GM12878 (cell line): Measurements from ENCODE around the gene HSD17B14. TPM values are rescaled to one million over a fixed set of nuclear protein-coding genes. Genes with fewer than 3 reads are reported as not detected.

ENCODE experiments used
- ATAC-seq: fragments of 200-7000 bp; cut with Tn5 transposase; 3 replicates; pipeline ENCODE4 v1.9.1; 2020; ENCODE audit warnings: mild to moderate bottlenecking, moderate library complexity
- BruUV-seq: library from RNA; stranded (reverse); fragments of 400-500 nt; replicated peaks from 2 replicates; lab custom pipeline; 2021; lab: Mats Ljungman, UMichigan
- CTCF ChIA-PET: fragments of 300-600 bp; sonication (Branson Sonifier 250); formaldehyde crosslinking; extraction: SDS; loops from one replicate; lab custom pipeline; 2021; ENCODE audit warnings: inconsistent platforms; lab: Yijun Ruan, JAX
- POLR2A ChIA-PET: fragments of 350-600 bp; formaldehyde crosslinking; extraction: SDS; loops from one replicate; lab custom pipeline; 2021; ENCODE audit warnings: inconsistent platforms; lab: Charles Lee
- RAD21 ChIA-PET: fragments of 300-600 bp; sonication (Branson Sonifier 250); formaldehyde crosslinking; loops from one replicate; lab custom pipeline; 2023; ENCODE audit warnings: antibody characterized with exemption; ENCODE audit not compliant: unreplicated experiment; lab: Charles Lee
- SMC1A ChIA-PET: fragments of 300-600 bp; sonication (Branson Sonifier 250); formaldehyde crosslinking; loops from one replicate; lab custom pipeline; 2023; ENCODE audit not compliant: unreplicated experiment, uncharacterized antibody; lab: Charles Lee
- DNase-seq: peaks from one replicate; pipeline ENCODE4 v3.0.0-alpha.2; 2011; ENCODE audit warnings: low read depth, low spot score
- FAIRE-seq: peaks from 3 replicates; lab custom pipeline; 2011; peaks lifted over from hg19 to GRCh38; lab: Jason Lieb, UNC
- H2AFZ ChIP-seq: 2 replicates; pipeline ENCODE4 v1.6.0; 2011; ENCODE audit warnings: low read depth, low read length, control low read depth; ENCODE audit not compliant: control insufficient read depth
- H3K27ac ChIP-seq: 2 replicates; pipeline ENCODE4 v1.5.1; 2011; ENCODE audit warnings: control low read depth; ENCODE audit not compliant: control insufficient read depth, insufficient read depth
- H3K27me3 ChIP-seq, 2 experiments: replicated peaks in 1 of 2; 2 replicates each; pipeline versions ENCODE4 v1.6.0 to v1.6.1; 2011; ENCODE audit warnings: low read length in 1 of 2; ENCODE audit not compliant: control insufficient read depth in 2 of 2, insufficient read depth in 2 of 2
- H3K36me3 ChIP-seq, 2 experiments: 2 replicates each; pipeline ENCODE4 v1.5.1; 2011; ENCODE audit warnings: low read length in 1 of 2; ENCODE audit not compliant: control insufficient read depth in 2 of 2, insufficient read depth in 2 of 2
- H3K4me1 ChIP-seq: 2 replicates; pipeline ENCODE4 v1.6.1; 2011; ENCODE audit warnings: mild to moderate bottlenecking, low read length, moderate library complexity, mixed read lengths; ENCODE audit not compliant: control insufficient read depth, insufficient read depth
- H3K4me2 ChIP-seq: 2 replicates; pipeline ENCODE4 v1.6.0; 2011; ENCODE audit warnings: control low read depth; ENCODE audit not compliant: control insufficient read depth, insufficient read depth
- H3K4me3 ChIP-seq: fragments of 200-600 bp; sonication (generic); 2 replicates; pipeline ENCODE4 v1.5.1; 2016
- H3K79me2 ChIP-seq: 2 replicates; pipeline ENCODE4 v1.6.0; 2011; ENCODE audit warnings: low read length; ENCODE audit not compliant: control insufficient read depth, insufficient read depth
- H3K9ac ChIP-seq: 2 replicates; pipeline ENCODE4 v1.8.0; 2011; ENCODE audit warnings: low read length, control low read depth, mixed read lengths; ENCODE audit not compliant: control insufficient read depth, insufficient read depth
- H3K9me3 ChIP-seq: replicated peaks from 3 replicates; pipeline ENCODE4 v1.5.1; 2011; ENCODE audit warnings: mild to moderate bottlenecking, low read length; ENCODE audit not compliant: control insufficient read depth, insufficient read depth
- H4K20me1 ChIP-seq: 2 replicates; pipeline ENCODE4 v1.6.0; 2011; ENCODE audit not compliant: control insufficient read depth, insufficient read depth
- CEBPZ ChIP-seq: fragments of 150-350 bp; IDR thresholded peaks from 2 replicates; pipeline ENCODE4 v1.6.1; 2016; ENCODE audit warnings: low read depth, low read length
- CUX1 ChIP-seq: IDR thresholded peaks from 2 replicates; pipeline ENCODE4 v1.6.1; 2012; ENCODE audit warnings: improper control_type of control experiment, low read depth, low read length; ENCODE audit not compliant: insufficient replicate concordance
- DPF2 ChIP-seq: fragments of 450-650 bp; IDR thresholded peaks from 2 replicates; pipeline ENCODE4 v1.6.1; 2017; ENCODE audit warnings: mild to moderate bottlenecking
- IKZF2 ChIP-seq, 2 experiments: fragments of 450-650 bp; IDR thresholded peaks; 2 replicates each; pipeline ENCODE4 v1.6.1; 2017; ENCODE audit warnings: mild to moderate bottlenecking in 2 of 2, moderate library complexity in 2 of 2
- IRF4 ChIP-seq: IDR thresholded peaks from 2 replicates; pipeline ENCODE4 v1.6.1; 2011; ENCODE audit warnings: low read depth, low read length
- REST ChIP-seq: IDR thresholded peaks from 2 replicates; pipeline ENCODE4 v1.6.1; 2012; ENCODE audit warnings: mild to moderate bottlenecking, low read depth, low read length
- TCF3 ChIP-seq: IDR thresholded peaks from 2 replicates; pipeline ENCODE4 v1.6.1; 2012; ENCODE audit warnings: low read depth, mild to moderate bottlenecking, low read length, borderline replicate concordance; ENCODE audit not compliant: insufficient read depth
- TCF7 ChIP-seq: IDR thresholded peaks from 2 replicates; pipeline ENCODE4 v1.6.1; 2014; ENCODE audit warnings: antibody characterized with exemption, borderline replicate concordance
- ZNF274 ChIP-seq: IDR thresholded peaks from one replicate; pipeline ENCODE4 v1.8.0; 2011; ENCODE audit not compliant: insufficient read length, insufficient read depth
- WGBS: methylation state at CpG from one replicate; pipeline ENCODE4 v1.1.6; 2016; ENCODE audit warnings: low lambda C conversion rate; ENCODE audit not compliant: insufficient replicate concordance, insufficient coverage; ENCODE audit errors: missing lambda C conversion rate; 5-methylcytosine and 5-hydroxymethylcytosine counted together
- in situ Hi-C: fragments of 300-500 bp; cut with MboI; formaldehyde crosslinking; loops from 9 replicates; pipeline ENCODE4 v1.14.3; 2018; ENCODE audit warnings: mixed read lengths
- intact Hi-C: fragments of 100-400 bp; cut with micrococcal nuclease; formaldehyde crosslinking; loops from one replicate; pipeline ENCODE4 v1.14.2; 2022; ENCODE audit not compliant: unreplicated experiment
- polyA plus RNA-seq, 11 experiments: library from polyadenylated mRNA; depleted of rRNA in 4 of 11; unstranded in 6 of 11; stranded (reverse) in 5 of 11; fragments of >200 nt; fragmentation: Nextera tagmentation in 4 of 11; fragmentation: Illumina TruSeq in 1 of 11; extraction: Ambion mirVana in 4 of 11; extraction: Trizol in 1 of 11; gene quantifications; 1 replicate in 1 of 11; 2 replicates in 10 of 11; pipeline versions ENCODE4 v1.2.1 to v1.2.3, GENCODE V29; 2011 to 2016; ENCODE audit warnings: inconsistent platforms in 2 of 11, missing spikeins in 2 of 11, low read depth in 1 of 11
- total RNA-seq, 4 experiments: library from RNA; depleted of rRNA in 3 of 4; stranded (reverse); fragments of >200 nt in 3 of 4; fragmentation: Illumina TruSeq in 1 of 4; extraction: Trizol in 1 of 4; gene quantifications; 2 replicates each; pipeline versions ENCODE4 v1.2.1 to v1.2.3, GENCODE V29; 2013 to 2021

Gene HSD17B14
- total and polyA plus RNA-seq, 10 of the 15 experiments (the other 5 are each of a cell fraction or from before 2014, with no cell fraction given), result 0.21 to 4.1 (median 0.61) TPM

GRCh38 chr19:48770266-48770665 is 66.0 kb downstream of the HSD17B14 start (continued):
- TF ChIP-seq DPF2, result no peak
- no peak for TF ChIP-seq ZNF274
- no peak for TF ChIP-seq TCF7
- TF ChIP-seq CEBPZ, result no peak
- TF ChIP-seq IRF4, result no peak
- TF ChIP-seq TCF3, result no peak
- no peak for TF ChIP-seq IKZF2 (IDR thresholded peaks at IDR 0.05)

DNA sequence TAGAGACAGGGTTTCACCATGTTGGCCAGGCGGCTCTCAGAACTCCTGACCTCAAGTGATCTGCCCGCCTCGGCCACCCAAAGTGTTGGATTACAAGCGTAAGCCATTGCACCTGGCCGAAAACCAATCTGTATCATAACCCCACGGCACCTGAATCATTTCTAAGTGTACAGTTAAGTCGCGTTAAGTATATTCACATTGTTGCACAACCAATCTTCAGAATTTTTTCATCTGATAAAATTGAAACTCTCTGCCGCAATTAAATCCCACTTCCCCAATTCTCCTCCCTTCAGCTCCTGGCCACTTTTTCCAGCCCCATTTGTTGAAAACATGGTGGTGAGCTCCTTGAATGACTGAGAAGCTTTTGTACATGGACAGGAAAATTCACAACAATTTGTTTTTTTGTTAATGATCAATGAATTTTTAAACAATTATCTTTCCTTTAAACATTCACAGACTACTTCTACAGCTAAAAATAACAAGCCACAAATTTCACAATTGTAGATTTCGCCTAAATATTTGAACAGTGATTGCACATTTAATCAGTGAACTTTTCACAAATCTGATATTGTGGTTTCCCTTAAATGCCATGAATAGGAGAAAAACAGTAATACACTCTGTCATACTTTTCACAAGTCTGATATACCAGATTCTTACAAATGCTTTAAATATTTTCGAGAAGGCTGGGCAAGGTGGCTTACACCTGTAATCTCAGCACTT is 67.1 kb downstream of the HSD17B14 start:
- BruUV-seq, result no TSS peak
- WGBS, result 33% methylated on average over 11 of the region's 11 CpGs
- Histone ChIP-seq H3K9ac (no peak overlapping the region), H3K4me2 (no peak overlapping the region), H3K27me3 (no peaks in the 10 kb centered on the region; a peak in 1 of 4 replicates), H3K79me2 (no peaks in the 10 kb centered on the region), H2AFZ (no peak overlapping the region), H3K9me3 (no peaks in the 10 kb centered on the region), H3K27ac (no peak overlapping the region), H3K36me3 (no peaks in the 10 kb centered on the region), H3K4me3 (no peak overlapping the region), H3K4me1 (no peaks in the 10 kb centered on the region), H4K20me1 (no peaks in the 10 kb centered on the region)
- DNase-seq, result no peak
- RAD21 ChIA-PET, result no interaction called here
- CTCF ChIA-PET, result interaction anchor here (1.1 kb wide), 1 partner anchor 91 kb away, joined by 3 read pairs; no protein-coding TSS in a partner anchor
- intact Hi-C loops, result no loop called here
- in situ Hi-C loops, result no loop called here
- SMC1A ChIA-PET, result interaction anchor here (0.9 kb wide), 1 partner anchor 11 kb away, joined by 4 read pairs; no protein-coding TSS in a partner anchor
- no peak for ATAC-seq
- FAIRE-seq, result no peak
- POLR2A ChIA-PET, result interaction anchor here (0.6 kb wide), 1 partner anchor 101 kb away, joined by 5 read pairs; no protein-coding TSS in a partner anchor
- no peak for TF ChIP-seq IKZF2 (IDR thresholded peaks at IDR 0.05)
- TF ChIP-seq REST, result no peak
- no peak for TF ChIP-seq CUX1
- TF ChIP-seq DPF2, result no peak
